Fibroblast of pulmonary artery (primary cell): ENCODE data around the gene C5orf15.
"Not testable (repeated sequence)": the region's sequence is repeated elsewhere in the genome, so short reads cannot be mapped to it uniquely, and the experiment has no call there.

Experiments
- DNase-seq: peaks from one replicate; pipeline ENCODE4 v3.0.0-alpha.2; 2010; ENCODE audit warnings: low read depth
- H3K4me3 ChIP-seq: replicated peaks from 2 replicates; pipeline ENCODE4 v1.5.1; 2011; ENCODE audit warnings: low read depth, mild to moderate bottlenecking, control low read depth, low read length, moderate library complexity
- CTCF ChIP-seq: IDR thresholded peaks from 2 replicates; pipeline ENCODE4 v1.5.1; 2011; ENCODE audit warnings: mild to moderate bottlenecking, control low read depth, low read length, inconsistent platforms; ENCODE audit errors: missing control alignments

C5orf15 gene

GRCh38 chr5:133981714-133982113 is 13.3 kb upstream of the C5orf15 start:
- no peak overlapping the region for H3K4me3 ChIP-seq
- no peak for DNase-seq
- TF ChIP-seq CTCF, result no peak

DNA sequence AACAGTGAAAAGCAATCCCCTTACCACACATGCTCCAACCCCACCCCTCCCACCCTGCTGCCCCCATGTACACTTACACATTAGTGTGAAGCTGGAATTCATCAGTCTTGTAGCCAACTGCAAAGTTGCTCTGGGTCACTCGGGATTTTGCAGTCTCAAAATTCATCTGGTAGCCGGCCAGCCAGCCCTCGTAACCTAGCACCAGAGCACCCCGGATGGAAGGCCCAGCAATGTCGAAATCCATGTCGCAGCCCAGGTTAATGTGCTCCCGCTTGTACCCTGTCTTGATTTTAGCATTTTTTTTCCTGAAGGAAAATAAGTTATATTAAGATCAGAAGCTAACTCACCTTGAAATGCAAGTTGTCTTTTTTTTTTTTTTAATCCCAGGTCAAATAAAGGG is 12.2 kb upstream of the C5orf15 start:
- no peak for TF ChIP-seq CTCF
- H3K4me3 ChIP-seq, result no peak overlapping the region
- no peak for DNase-seq

- no peak overlapping the region for H3K4me3 ChIP-seq
- no peak for TF ChIP-seq CTCF
- DNase-seq, result no peak
Observed at GRCh38 chr5:133978943-133979342, 10.5 kb upstream of the C5orf15 start.

- H3K4me3 ChIP-seq, result no peak overlapping the region
- TF ChIP-seq CTCF, result no peak
- peak; percentile 66 for DNase-seq
Observed at GRCh38 chr5:133977858-133978257, 9.4 kb upstream of the C5orf15 start.

DNA sequence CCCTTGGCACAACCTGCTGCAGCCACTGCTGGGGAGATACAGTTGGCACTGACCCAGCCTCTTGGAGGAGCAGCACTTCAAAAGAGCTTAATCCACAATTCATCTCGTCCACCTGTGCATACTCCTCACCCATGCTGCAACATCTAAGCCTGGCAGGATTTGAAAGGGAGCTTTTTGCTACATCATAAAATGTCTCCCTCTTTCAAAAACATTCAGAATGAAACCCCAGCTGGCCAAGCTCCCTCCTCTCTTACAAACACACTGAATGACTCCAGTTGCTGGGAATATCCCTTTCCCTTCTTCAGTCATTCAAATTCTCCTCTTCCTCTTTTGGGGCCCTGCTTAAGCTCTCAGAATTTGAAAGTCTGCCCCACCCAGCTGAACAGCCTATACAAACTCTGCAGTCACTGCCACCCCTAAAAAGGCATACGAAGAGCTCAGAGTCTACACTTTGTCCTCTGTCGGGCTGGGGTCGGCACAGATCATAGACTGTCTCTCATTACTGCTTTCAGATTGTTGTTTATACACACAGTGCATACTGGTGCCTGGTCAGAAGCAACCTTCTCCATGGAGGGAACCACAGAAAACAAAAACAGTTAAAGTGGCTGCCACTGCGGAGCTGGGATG is 8.8 kb upstream of the C5orf15 start:
- no peak for TF ChIP-seq CTCF
- DNase-seq, result no peak
- H3K4me3 ChIP-seq, result no peak overlapping the region

DNA sequence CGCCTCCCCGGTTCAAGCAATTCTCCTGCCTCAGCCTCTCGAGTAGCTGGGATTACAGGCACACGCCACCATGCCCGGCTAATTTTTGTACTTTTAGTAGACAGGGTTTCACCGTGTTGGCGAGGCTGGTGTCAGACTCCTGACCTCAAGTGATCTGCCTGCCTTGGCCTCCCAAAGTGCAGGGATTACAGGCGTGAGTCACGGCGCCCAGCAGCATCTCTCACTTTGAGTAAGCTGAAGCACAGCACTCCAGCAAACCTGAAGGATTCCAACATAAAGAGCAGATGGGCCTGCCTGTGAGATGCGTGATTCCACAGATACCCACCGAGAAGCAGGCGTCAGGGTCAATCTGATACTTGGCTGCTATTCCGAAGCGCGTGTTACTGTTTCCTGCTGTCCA is 7.1 kb upstream of the C5orf15 start:
- DNase-seq, H3K4me3 ChIP-seq: not testable (repeated sequence)

- no peak for DNase-seq
- no peak overlapping the region for H3K4me3 ChIP-seq
- no peak for TF ChIP-seq CTCF
Observed at GRCh38 chr5:133974142-133974541, 5.7 kb upstream of the C5orf15 start.
